Measurements from ENCODE around the gene PCMT1.
"Not testable (repeated sequence)": the region's sequence is repeated elsewhere in the genome, so short reads cannot be mapped to it uniquely, and the experiment has no call there.

The PCMT1 gene

GRCh38 chr6:149734915-149735314 lies 14.6 kb upstream of the PCMT1 start:
- no peak for TF ChIP-seq CTCF (IDR thresholded peaks at IDR 0.05)
- Histone ChIP-seq H3K9me3 (no peaks in the 10 kb centered on the region), H3K4me3 (no peak overlapping the region), H3K4me1 (no peaks in the 10 kb centered on the region), H3K27me3 (no peaks in the 10 kb centered on the region), H3K36me3 (peaks cover 46 to 96% (median 64%) of the 10 kb centered on the region in 3 donors), H3K27ac (no peak overlapping the region)
- intact Hi-C loops (cut with DNase I; ENCODE audit: low total_unique reads), result no loop called here
- no peak for DNase-seq

GRCh38 chr6:149745252-149745651 lies 4.3 kb upstream of the PCMT1 start:
- Histone ChIP-seq H3K4me3 (peak overlapping the region; percentile 70 to 73), H3K36me3 (peaks cover 23 to 34% (median 32%) of the 10 kb centered on the region in 3 donors), H3K4me1 (peaks cover 0 to 20% (median 10%) of the 10 kb centered on the region in 4 donors)
- H3K27me3 ChIP-seq; H3K27ac ChIP-seq; DNase-seq; intact Hi-C loops (cut with DNase I; ENCODE audit: low total_unique reads); H3K9me3 ChIP-seq: not testable (repeated sequence)

GRCh38 chr6:149746147-149746946 lies 3.2 kb upstream of the PCMT1 start, which contains the start of gene NUP43:
Gene NUP43 (minus strand): TSS chr6:149746529. CDS start chr6:149746495, 34 bp downstream.
- peak; percentile 61 to 71 for TF ChIP-seq CTCF (IDR thresholded peaks at IDR 0.05)
- intact Hi-C loops (cut with DNase I; ENCODE audit: low total_unique reads), result no loop called here

GRCh38 chr6:149749082-149749593 lies 403 bp upstream of the PCMT1 start:
- H3K9me3 ChIP-seq; DNase-seq; intact Hi-C loops (cut with DNase I; ENCODE audit: low total_unique reads); H3K36me3 ChIP-seq; H3K27me3 ChIP-seq: not testable (repeated sequence)
- H3K27ac ChIP-seq, result peak overlapping the region; percentile 89 to 96
- peak overlapping the region; percentile 86 to 97 for H3K4me3 ChIP-seq
- H3K4me1 ChIP-seq, result peaks cover 0 to 46% (median 16%) of the 10 kb centered on the region in 4 donors

More at GRCh38 chr6:149746147-149746946, 3.2 kb upstream of the PCMT1 start, which contains the start of gene NUP43:
- H3K4me3 ChIP-seq, result peak within 1 kb of the TSS; percentile 70 to 73
- H3K9me3 ChIP-seq, result no peaks in the 10 kb centered on the region
- peaks cover 0 to 31% (median 14%) of the 10 kb centered on the region in 4 donors for H3K4me1 ChIP-seq
- peak within 1 kb of the TSS; percentile 79 to 82 for H3K27ac ChIP-seq
- peaks cover 15 to 23% (median 21%) of the 10 kb centered on the region in 3 donors for H3K36me3 ChIP-seq
- no peaks in the 10 kb centered on the region for H3K27me3 ChIP-seq
- DNase-seq, result peak; percentile 94 to 96

GRCh38 chr6:149750136-149750609 lies 632 bp downstream of the PCMT1 start:
- Histone ChIP-seq H3K4me3 (peak overlapping the region; percentile 86 to 97), H3K9me3 (no peaks in the 10 kb centered on the region), H3K27ac (peak overlapping the region; percentile 89 to 96), H3K36me3 (no peaks in the 10 kb centered on the region), H3K27me3 (no peaks in the 10 kb centered on the region), H3K4me1 (peaks cover 0 to 44% (median 14%) of the 10 kb centered on the region in 4 donors)
- DNase-seq, result peak; percentile 32 to 74
- TF ChIP-seq CTCF (IDR thresholded peaks at IDR 0.05), result no peak
- intact Hi-C loops (cut with DNase I; ENCODE audit: low total_unique reads), result no loop called here

- no peaks in the 10 kb centered on the region for H3K27me3 ChIP-seq
- no peak for DNase-seq
- H3K36me3 ChIP-seq, result no peaks in the 10 kb centered on the region
- intact Hi-C loops (cut with DNase I; ENCODE audit: low total_unique reads), result no loop called here
- H3K4me3 ChIP-seq, result peak overlapping the region in 1 of 2 donors; percentile 97
- peaks cover 0 to 46% (median 11%) of the 10 kb centered on the region in 4 donors for H3K4me1 ChIP-seq
- no peak overlapping the region for H3K27ac ChIP-seq
- H3K9me3 ChIP-seq, result no peaks in the 10 kb centered on the region
- TF ChIP-seq CTCF (IDR thresholded peaks at IDR 0.05), result no peak
Measured at GRCh38 chr6:149751239-149751638, 1.7 kb downstream of the PCMT1 start.

GRCh38 chr6:149751920-149752319 lies 2.4 kb downstream of the PCMT1 start:
- DNase-seq; intact Hi-C loops (cut with DNase I; ENCODE audit: low total_unique reads); H3K27me3 ChIP-seq; H3K27ac ChIP-seq; H3K4me3 ChIP-seq; H3K9me3 ChIP-seq; H3K36me3 ChIP-seq: not testable (repeated sequence)
- peaks cover 0 to 42% (median 8%) of the 10 kb centered on the region in 4 donors for H3K4me1 ChIP-seq

Data from tibial artery (tissue), 4 donors.